K562 (cell line): ENCODE measurements around the gene FAM111B. TPM values are rescaled to one million over a fixed set of nuclear protein-coding genes. Genes with fewer than 3 reads are reported as not detected.

ENCODE experiments used
- ATF1 ChIP-seq, 2 experiments: fragments of 450-650 bp in 1 of 2; IDR thresholded peaks; 2 replicates each; pipeline ENCODE4 v1.6.1; 2016; ENCODE audit warnings: missing compliant biosample characterization in 1 of 2, missing genetic modification characterization in 1 of 2
- ATF7 ChIP-seq: fragments of 450-650 bp; IDR thresholded peaks from 2 replicates; pipeline ENCODE4 v1.7.1; 2014; ENCODE audit warnings: mild to moderate bottlenecking, moderate library complexity
- CBFA2T2 ChIP-seq: fragments of 450-650 bp; conservative IDR thresholded peaks from 2 replicates; pipeline ENCODE4 v1.6.1; 2017; ENCODE audit warnings: mild to moderate bottlenecking
- CHD4 ChIP-seq: fragments of 200-600 bp; sonication (generic); IDR thresholded peaks from 3 replicates; pipeline ENCODE4 v1.6.1; 2012; ENCODE audit warnings: low read depth, mild to moderate bottlenecking, mixed read lengths, low read length, inconsistent platforms; ENCODE audit not compliant: insufficient read depth, insufficient replicate concordance, poor library complexity, severe bottlenecking
- MAZ ChIP-seq, 2 experiments: fragments of 450-650 bp in 1 of 2; sonication (generic) in 1 of 2; formaldehyde crosslinking; IDR thresholded peaks in 1 of 2; conservative IDR thresholded peaks in 1 of 2; 2 replicates each; pipeline versions ENCODE4 v1.4.0 to v1.5.0; 2020; ENCODE audit warnings: mild to moderate bottlenecking in 1 of 2, missing genetic modification reagents in 1 of 2
- ZNF583 ChIP-seq: fragments of 250-450 bp; sonication (Bioruptor Pico); IDR thresholded peaks from 2 replicates; pipeline ENCODE4 v1.4.0; 2020
- polyA plus RNA-seq, 8 experiments: library from polyadenylated mRNA; depleted of rRNA in 4 of 8; stranded (reverse) in 5 of 8; unstranded in 3 of 8; fragments of >200 nt; fragmentation: Nextera tagmentation in 2 of 8; fragmentation: Illumina TruSeq in 1 of 8; extraction: Ambion mirVana in 2 of 8; extraction: Trizol in 1 of 8; gene quantifications; 2 replicates each; pipeline versions ENCODE4 v1.2.1 to v1.2.3, GENCODE V29; 2011 to 2014; ENCODE audit warnings: inconsistent platforms in 1 of 8, missing spikeins in 1 of 8
- total RNA-seq, 7 experiments: library from RNA; depleted of rRNA in 6 of 7; stranded (reverse); fragments of >200 nt in 6 of 7; fragmentation: Illumina TruSeq in 2 of 7; extraction: Trizol in 2 of 7; gene quantifications; 2 replicates each; pipeline versions ENCODE4 v1.2.1 to v1.2.3, GENCODE V29; 2011 to 2021; ENCODE audit warnings: low replicate concordance in 1 of 7
- TF ChIP-seq, protein P1 (sequence below): fragments of 250-450 bp; sonication (Bioruptor Pico); IDR thresholded peaks from 2 replicates; pipeline ENCODE4 v1.5.0; 2021; ENCODE audit warnings: mild to moderate bottlenecking, borderline replicate concordance
- TF ChIP-seq, protein P2 (sequence below): fragments of 450-650 bp; IDR thresholded peaks from 2 replicates; pipeline ENCODE4 v1.6.1; 2016; ENCODE audit warnings: mild to moderate bottlenecking, moderate library complexity
- TF ChIP-seq, protein P3 (sequence below): fragments of 450-650 bp; IDR thresholded peaks from 2 replicates; pipeline ENCODE4 v1.6.1; 2014; ENCODE audit warnings: low read depth, mild to moderate bottlenecking, moderate library complexity, borderline replicate concordance

Gene FAM111B
- total and polyA plus RNA-seq, 9 of the 15 experiments (the other 6 are each of a cell fraction or from before 2014, with no cell fraction given), result 0.01 to 0.33 (median 0.06) TPM; not detected in 5

DNA sequence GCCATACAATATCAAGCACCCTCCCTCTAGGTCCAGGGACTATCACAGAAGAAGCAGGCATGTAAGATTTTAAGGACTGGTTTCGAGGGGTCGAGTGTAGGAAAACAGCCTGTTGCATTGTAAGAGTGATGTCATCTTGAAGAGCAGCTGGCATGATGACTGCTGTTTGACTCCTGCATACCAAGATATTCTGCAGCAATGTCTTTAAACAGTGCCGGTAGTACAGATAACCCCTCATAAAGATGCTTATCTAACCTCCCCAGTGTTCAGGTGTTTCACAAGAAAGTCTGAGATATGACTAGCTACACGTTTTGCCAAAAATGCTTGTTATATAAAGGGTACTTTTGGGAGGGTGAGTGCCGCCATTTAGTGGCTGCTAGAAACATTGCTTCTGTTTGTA, 47.6 kb downstream of the FAM111B start (continued):
- TF ChIP-seq ZNF583 (CRISPR knock-in tag) (no peak), ATF7 (peak; percentile 55), CBFA2T2 (peak; percentile 68), MAZ (CRISPR knock-in tag; conservative IDR thresholded peaks at IDR 0.05 in 1 of 2, IDR thresholded peaks at IDR 0.05 in 1 of 2) (no peak), CHD4 (no peak), ATF1 (CRISPR knock-in tag; IDR thresholded peaks at IDR 0.05) (no peak), ATF1 (tag; IDR thresholded peaks at IDR 0.05) (no peak)
- TF ChIP-seq, protein P1, sequence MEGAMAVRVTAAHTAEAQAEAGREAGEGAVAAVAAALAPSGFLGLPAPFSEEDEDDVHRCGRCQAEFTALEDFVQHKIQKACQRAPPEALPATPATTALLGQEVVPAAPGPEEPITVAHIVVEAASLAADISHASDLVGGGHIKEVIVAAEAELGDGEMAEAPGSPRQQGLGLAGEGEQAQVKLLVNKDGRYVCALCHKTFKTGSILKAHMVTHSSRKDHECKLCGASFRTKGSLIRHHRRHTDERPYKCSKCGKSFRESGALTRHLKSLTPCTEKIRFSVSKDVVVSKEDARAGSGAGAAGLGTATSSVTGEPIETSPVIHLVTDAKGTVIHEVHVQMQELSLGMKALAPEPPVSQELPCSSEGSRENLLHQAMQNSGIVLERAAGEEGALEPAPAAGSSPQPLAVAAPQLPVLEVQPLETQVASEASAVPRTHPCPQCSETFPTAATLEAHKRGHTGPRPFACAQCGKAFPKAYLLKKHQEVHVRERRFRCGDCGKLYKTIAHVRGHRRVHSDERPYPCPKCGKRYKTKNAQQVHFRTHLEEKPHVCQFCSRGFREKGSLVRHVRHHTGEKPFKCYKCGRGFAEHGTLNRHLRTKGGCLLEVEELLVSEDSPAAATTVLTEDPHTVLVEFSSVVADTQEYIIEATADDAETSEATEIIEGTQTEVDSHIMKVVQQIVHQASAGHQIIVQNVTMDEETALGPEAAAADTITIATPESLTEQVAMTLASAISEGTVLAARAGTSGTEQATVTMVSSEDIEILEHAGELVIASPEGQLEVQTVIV, result no peak
- TF ChIP-seq, protein P2, sequence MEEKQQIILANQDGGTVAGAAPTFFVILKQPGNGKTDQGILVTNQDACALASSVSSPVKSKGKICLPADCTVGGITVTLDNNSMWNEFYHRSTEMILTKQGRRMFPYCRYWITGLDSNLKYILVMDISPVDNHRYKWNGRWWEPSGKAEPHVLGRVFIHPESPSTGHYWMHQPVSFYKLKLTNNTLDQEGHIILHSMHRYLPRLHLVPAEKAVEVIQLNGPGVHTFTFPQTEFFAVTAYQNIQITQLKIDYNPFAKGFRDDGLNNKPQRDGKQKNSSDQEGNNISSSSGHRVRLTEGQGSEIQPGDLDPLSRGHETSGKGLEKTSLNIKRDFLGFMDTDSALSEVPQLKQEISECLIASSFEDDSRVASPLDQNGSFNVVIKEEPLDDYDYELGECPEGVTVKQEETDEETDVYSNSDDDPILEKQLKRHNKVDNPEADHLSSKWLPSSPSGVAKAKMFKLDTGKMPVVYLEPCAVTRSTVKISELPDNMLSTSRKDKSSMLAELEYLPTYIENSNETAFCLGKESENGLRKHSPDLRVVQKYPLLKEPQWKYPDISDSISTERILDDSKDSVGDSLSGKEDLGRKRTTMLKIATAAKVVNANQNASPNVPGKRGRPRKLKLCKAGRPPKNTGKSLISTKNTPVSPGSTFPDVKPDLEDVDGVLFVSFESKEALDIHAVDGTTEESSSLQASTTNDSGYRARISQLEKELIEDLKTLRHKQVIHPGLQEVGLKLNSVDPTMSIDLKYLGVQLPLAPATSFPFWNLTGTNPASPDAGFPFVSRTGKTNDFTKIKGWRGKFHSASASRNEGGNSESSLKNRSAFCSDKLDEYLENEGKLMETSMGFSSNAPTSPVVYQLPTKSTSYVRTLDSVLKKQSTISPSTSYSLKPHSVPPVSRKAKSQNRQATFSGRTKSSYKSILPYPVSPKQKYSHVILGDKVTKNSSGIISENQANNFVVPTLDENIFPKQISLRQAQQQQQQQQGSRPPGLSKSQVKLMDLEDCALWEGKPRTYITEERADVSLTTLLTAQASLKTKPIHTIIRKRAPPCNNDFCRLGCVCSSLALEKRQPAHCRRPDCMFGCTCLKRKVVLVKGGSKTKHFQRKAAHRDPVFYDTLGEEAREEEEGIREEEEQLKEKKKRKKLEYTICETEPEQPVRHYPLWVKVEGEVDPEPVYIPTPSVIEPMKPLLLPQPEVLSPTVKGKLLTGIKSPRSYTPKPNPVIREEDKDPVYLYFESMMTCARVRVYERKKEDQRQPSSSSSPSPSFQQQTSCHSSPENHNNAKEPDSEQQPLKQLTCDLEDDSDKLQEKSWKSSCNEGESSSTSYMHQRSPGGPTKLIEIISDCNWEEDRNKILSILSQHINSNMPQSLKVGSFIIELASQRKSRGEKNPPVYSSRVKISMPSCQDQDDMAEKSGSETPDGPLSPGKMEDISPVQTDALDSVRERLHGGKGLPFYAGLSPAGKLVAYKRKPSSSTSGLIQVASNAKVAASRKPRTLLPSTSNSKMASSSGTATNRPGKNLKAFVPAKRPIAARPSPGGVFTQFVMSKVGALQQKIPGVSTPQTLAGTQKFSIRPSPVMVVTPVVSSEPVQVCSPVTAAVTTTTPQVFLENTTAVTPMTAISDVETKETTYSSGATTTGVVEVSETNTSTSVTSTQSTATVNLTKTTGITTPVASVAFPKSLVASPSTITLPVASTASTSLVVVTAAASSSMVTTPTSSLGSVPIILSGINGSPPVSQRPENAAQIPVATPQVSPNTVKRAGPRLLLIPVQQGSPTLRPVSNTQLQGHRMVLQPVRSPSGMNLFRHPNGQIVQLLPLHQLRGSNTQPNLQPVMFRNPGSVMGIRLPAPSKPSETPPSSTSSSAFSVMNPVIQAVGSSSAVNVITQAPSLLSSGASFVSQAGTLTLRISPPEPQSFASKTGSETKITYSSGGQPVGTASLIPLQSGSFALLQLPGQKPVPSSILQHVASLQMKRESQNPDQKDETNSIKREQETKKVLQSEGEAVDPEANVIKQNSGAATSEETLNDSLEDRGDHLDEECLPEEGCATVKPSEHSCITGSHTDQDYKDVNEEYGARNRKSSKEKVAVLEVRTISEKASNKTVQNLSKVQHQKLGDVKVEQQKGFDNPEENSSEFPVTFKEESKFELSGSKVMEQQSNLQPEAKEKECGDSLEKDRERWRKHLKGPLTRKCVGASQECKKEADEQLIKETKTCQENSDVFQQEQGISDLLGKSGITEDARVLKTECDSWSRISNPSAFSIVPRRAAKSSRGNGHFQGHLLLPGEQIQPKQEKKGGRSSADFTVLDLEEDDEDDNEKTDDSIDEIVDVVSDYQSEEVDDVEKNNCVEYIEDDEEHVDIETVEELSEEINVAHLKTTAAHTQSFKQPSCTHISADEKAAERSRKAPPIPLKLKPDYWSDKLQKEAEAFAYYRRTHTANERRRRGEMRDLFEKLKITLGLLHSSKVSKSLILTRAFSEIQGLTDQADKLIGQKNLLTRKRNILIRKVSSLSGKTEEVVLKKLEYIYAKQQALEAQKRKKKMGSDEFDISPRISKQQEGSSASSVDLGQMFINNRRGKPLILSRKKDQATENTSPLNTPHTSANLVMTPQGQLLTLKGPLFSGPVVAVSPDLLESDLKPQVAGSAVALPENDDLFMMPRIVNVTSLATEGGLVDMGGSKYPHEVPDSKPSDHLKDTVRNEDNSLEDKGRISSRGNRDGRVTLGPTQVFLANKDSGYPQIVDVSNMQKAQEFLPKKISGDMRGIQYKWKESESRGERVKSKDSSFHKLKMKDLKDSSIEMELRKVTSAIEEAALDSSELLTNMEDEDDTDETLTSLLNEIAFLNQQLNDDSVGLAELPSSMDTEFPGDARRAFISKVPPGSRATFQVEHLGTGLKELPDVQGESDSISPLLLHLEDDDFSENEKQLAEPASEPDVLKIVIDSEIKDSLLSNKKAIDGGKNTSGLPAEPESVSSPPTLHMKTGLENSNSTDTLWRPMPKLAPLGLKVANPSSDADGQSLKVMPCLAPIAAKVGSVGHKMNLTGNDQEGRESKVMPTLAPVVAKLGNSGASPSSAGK, result no peak
- TF ChIP-seq, protein P3, sequence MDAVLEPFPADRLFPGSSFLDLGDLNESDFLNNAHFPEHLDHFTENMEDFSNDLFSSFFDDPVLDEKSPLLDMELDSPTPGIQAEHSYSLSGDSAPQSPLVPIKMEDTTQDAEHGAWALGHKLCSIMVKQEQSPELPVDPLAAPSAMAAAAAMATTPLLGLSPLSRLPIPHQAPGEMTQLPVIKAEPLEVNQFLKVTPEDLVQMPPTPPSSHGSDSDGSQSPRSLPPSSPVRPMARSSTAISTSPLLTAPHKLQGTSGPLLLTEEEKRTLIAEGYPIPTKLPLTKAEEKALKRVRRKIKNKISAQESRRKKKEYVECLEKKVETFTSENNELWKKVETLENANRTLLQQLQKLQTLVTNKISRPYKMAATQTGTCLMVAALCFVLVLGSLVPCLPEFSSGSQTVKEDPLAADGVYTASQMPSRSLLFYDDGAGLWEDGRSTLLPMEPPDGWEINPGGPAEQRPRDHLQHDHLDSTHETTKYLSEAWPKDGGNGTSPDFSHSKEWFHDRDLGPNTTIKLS, result no peak
